GM10266 (cell line): ENCODE results near the gene FAM184A.

ENCODE experiments used
- DNase-seq: peaks from one replicate; pipeline ENCODE4 v3.0.0; 2012; ENCODE audit errors: extremely low spot score
- TF ChIP-seq, protein P1 (sequence below): IDR thresholded peaks from 2 replicates; pipeline ENCODE4 v1.5.1; 2012; ENCODE audit warnings: mild to moderate bottlenecking, low read depth; ENCODE audit not compliant: control insufficient read depth, insufficient read depth; ENCODE audit errors: missing control alignments

The FAM184A gene

DNA sequence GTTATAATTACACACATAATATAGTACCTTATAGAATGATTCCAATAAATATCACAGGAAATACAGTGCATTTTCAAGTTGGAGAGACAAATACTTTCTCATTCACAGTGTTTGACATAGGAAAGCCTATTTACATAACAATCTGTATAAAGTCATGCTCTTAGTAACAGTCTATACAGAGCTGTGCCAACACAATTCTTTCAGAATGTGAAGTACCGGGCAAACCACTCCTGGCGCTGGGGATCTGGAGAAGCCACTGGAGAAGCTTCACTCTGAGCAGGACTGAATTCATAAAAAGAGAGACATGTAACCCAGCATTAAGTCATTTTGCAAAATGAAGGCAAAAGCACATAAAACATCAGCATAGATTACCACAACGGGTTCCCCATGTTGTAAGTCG, 118.6 kb downstream of the FAM184A start:
- no peak for DNase-seq
- TF ChIP-seq, protein P1, sequence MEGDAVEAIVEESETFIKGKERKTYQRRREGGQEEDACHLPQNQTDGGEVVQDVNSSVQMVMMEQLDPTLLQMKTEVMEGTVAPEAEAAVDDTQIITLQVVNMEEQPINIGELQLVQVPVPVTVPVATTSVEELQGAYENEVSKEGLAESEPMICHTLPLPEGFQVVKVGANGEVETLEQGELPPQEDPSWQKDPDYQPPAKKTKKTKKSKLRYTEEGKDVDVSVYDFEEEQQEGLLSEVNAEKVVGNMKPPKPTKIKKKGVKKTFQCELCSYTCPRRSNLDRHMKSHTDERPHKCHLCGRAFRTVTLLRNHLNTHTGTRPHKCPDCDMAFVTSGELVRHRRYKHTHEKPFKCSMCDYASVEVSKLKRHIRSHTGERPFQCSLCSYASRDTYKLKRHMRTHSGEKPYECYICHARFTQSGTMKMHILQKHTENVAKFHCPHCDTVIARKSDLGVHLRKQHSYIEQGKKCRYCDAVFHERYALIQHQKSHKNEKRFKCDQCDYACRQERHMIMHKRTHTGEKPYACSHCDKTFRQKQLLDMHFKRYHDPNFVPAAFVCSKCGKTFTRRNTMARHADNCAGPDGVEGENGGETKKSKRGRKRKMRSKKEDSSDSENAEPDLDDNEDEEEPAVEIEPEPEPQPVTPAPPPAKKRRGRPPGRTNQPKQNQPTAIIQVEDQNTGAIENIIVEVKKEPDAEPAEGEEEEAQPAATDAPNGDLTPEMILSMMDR, result no peak

DNA sequence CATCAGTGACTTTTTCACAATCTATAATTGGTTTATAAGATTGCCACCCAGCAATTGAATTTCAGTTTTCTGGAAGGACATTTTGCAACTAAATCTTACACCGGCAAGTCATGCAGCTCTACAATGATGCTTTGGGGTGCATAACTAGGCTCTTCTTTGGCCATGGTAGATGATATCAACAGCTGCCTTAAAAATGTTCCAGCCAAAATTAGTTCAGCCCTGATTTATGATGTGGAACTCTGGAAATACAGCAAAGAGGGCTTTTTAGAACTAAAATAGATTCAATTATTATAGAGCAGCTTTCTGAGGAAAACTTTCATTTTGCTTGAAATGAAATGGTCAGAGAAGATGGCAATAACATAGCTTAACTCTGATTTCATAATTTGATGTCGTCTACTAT, 125.1 kb downstream of the FAM184A start:
- TF ChIP-seq, protein P1, result no peak
- no peak for DNase-seq

GRCh38 chr6:118952683-118953082, 125.8 kb downstream of the FAM184A start:
- TF ChIP-seq, protein P1, result no peak
- DNase-seq, result no peak

GRCh38 chr6:118945217-118945616, 133.2 kb downstream of the FAM184A start:
- TF ChIP-seq, protein P1, result no peak
- DNase-seq, result no peak

GRCh38 chr6:118940770-118941169, 137.7 kb downstream of the FAM184A start:
- DNase-seq, result no peak
- TF ChIP-seq, protein P1, result no peak

GRCh38 chr6:118939683-118940082, 138.8 kb downstream of the FAM184A start:
- TF ChIP-seq, protein P1, result no peak

DNA sequence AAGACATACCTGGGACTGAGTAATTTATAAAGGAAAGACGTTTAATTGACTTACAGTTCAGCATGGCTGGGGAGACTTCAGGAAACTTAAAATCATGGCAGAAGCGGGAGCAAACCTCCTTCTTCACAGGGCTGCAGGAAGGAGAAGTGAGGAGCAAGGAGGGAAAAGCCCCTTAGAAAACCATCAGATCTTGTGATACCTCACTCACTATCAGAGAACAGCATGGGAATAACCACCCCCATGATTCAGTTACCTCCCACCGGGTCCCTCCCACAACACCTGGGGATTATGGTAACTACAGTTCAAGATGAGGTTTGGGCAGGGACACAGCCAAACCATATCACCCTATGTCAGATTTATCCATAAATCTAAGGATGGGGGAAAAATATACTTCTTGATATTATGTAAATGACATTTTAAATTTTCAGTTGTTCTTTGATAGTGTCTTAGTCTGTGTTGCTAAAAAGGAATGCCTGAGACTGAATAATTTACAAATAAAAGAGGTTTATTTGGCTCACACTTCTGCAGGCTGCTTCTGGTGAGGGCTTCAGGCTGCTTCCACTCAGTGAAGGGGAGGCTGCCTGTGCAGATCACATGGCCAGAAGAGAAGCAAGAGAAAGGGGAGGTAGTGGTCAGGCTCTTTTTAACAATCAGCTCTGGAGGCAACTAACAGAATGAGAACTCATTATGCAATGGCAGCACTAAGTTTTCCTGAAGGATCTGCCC, 142.3 kb downstream of the FAM184A start:
- TF ChIP-seq, protein P1, result no peak
- DNase-seq, result no peak

More at GRCh38 chr6:118939683-118940082, 138.8 kb downstream of the FAM184A start:
- no peak for DNase-seq
